Mucosa of descending colon (tissue), 3 donors: Measurements from ENCODE around the gene BDKRB2. TPM values are rescaled to one million over a fixed set of nuclear protein-coding genes. Genes with fewer than 3 reads are reported as not detected.
A peak's percentile ranks its signal among the peaks of the same experiment; 100 is the strongest.

ENCODE experiments used
- ATAC-seq: fragments of 200-7000 bp; cut with Tn5 transposase; one replicate; pipeline ENCODE4 v1.9.1; 2020; ENCODE audit warnings: mild to moderate bottlenecking, moderate library complexity
- DNase-seq, 3 donors: peaks; one replicate each; pipeline ENCODE4 v3.0.0-alpha.2; 2020
- H3K36me3 ChIP-seq: fragments of 200-600 bp; one replicate; pipeline ENCODE4 v1.8.0; 2021; ENCODE audit warnings: low read depth, mild to moderate bottlenecking
- H3K4me1 ChIP-seq: fragments of 200-600 bp; one replicate; pipeline ENCODE4 v1.8.0; 2021; ENCODE audit warnings: low read depth, mild to moderate bottlenecking
- H3K4me3 ChIP-seq: fragments of 200-600 bp; one replicate; pipeline ENCODE4 v1.8.0; 2021; ENCODE audit warnings: mild to moderate bottlenecking
- H3K9me3 ChIP-seq: fragments of 200-600 bp; one replicate; pipeline ENCODE4 v1.8.0; 2021; ENCODE audit warnings: mild to moderate bottlenecking
- intact Hi-C, 2 donors: fragments of 100-400 bp; cut with DNase I in 1 of 2; cut with micrococcal nuclease in 1 of 2; formaldehyde crosslinking; loops; one replicate each; pipeline versions ENCODE4 v1.11.0 to v1.11.1; 2022; cut with DNase I, micrococcal nuclease
- long read RNA-seq, 2 donors: library from polyadenylated mRNA; unstranded; transcript quantifications; one replicate each; pipeline ENCODE4 v2.0.0, GENCODE V29; 2019 to 2021
- total RNA-seq, 3 donors: library from RNA; stranded (reverse); fragmentation: NEBNext Ultra II Directional in 2 of 3; extraction: Animal tissue kit (Norgen Biotek cat#: 25700) in 2 of 3; gene quantifications; one replicate each; pipeline versions ENCODE4 v1.2.1 to v1.2.4, GENCODE V29; 2021 to 2023
- TF ChIP-seq, protein P1 (sequence below): fragments of 200-600 bp; IDR thresholded peaks from one replicate; pipeline ENCODE4 v1.8.0; 2022; ENCODE audit warnings: antibody characterized with exemption, mild to moderate bottlenecking
- donor health status: DM: no; HTN: no; CAD: no; lungs with moderate emphysema.
- donor health status: DM: no; HTN: no; CAD: no.
- donor health status: DM: no; HTN: yes; CAD: no.

The BDKRB2 gene
- total RNA-seq = 10 to 100 TPM; 18.7 to 38.6 (median 25.4) TPM
- long read RNA-seq, donor 1, full-length matches to known transcripts = 23 of 44 reads
- long read RNA-seq, donor 1, partial matches to known transcripts = 11 of 44 reads
- long read RNA-seq, donor 1, other reads (novel, unspliced or antisense) = 10 of 44 reads
- long read RNA-seq, donor 2, full-length matches to known transcripts = 6 of 7 reads
- long read RNA-seq, donor 2, partial matches to known transcripts = 0 of 7 reads
- long read RNA-seq, donor 2, other reads (novel, unspliced or antisense) = 1 of 7 reads

DNA sequence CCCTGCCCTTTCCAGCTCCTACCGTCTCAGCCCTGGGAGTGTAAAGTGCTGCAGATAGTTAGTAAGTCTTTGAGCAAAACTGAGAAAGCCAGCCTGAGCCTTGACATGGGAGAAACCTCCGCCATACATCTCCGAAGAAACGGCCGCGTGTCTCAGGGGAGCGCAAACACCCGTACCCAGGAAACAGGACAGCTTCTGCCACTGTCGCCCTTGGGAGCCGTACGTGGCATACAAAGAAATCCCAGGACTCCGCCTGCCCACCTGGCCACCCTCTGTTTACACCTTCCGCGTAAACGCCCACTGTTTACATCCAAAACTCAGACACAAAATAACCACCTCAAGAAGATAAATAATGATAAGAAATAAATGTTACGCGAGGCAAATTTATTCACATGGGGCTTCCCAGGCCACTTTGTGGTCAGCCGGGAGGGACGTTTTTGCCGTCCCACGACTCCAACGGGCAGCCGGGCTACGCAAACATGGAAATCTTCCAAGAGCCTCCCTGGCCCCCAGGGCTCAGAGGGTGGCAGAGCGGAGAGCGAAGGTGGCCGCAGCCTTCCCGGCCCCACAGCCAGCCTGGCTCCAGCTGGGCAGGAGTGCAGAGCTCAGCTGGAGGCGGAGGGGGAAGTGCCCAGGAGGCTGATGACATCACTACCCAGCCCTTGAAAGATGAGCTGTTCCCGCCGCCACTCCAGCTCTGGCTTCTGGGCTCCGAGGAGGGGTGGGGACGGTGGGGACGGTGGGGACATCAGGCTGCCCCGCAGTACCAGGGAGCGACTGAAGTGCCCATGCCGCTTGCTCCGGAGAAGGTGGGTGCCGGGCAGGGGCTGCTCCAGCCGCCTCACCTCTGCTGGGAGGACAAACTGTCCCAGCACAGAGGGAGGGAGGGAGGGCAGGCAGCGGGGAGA is at the start of gene BDKRB2:
TSS of gene BDKRB2 (plus strand) at position 689 of the 908 bp plus-strand sequence. CDS start 32,269 bp downstream, outside the sequence.
- intact Hi-C loops = no loop called here
- H3K36me3 ChIP-seq = no peaks in the 10 kb centered on the region
- peak; percentile 93 for ATAC-seq
- peaks cover 11% of the 10 kb centered on the region for H3K4me1 ChIP-seq
- TF ChIP-seq, protein P1, sequence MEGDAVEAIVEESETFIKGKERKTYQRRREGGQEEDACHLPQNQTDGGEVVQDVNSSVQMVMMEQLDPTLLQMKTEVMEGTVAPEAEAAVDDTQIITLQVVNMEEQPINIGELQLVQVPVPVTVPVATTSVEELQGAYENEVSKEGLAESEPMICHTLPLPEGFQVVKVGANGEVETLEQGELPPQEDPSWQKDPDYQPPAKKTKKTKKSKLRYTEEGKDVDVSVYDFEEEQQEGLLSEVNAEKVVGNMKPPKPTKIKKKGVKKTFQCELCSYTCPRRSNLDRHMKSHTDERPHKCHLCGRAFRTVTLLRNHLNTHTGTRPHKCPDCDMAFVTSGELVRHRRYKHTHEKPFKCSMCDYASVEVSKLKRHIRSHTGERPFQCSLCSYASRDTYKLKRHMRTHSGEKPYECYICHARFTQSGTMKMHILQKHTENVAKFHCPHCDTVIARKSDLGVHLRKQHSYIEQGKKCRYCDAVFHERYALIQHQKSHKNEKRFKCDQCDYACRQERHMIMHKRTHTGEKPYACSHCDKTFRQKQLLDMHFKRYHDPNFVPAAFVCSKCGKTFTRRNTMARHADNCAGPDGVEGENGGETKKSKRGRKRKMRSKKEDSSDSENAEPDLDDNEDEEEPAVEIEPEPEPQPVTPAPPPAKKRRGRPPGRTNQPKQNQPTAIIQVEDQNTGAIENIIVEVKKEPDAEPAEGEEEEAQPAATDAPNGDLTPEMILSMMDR = no peak
- DNase-seq = peak; percentile 82 to 85 (median 85)
- no peaks in the 10 kb centered on the region for H3K9me3 ChIP-seq
- H3K4me3 ChIP-seq = peak within 1 kb of the TSS; percentile 21

DNA sequence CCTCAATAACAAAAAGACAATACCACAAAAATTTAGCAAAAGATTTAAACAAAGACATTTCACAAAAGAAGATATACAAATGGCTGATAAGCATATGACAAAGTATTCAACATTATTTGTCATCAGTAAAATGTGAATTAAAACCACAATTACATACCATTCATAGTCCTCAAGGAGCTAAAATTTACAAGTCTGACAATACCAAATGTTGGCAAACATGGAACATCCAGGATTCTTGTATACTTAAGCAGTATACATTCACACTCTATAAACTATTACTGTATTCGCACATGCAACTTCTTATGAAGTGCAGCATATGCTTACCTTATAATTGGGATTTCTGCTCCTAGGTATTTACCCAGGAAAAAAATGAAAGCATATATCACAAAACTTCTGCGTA is 49.7 kb upstream of the BDKRB2 start:
- DNase-seq (no peak), ATAC-seq (no peak)
- intact Hi-C loops = no loop called here
- Histone ChIP-seq H3K9me3 (no peaks in the 10 kb centered on the region), H3K4me3 (no peak overlapping the region), H3K36me3 (no peaks in the 10 kb centered on the region), H3K4me1 (peaks cover under 1% of the 10 kb centered on the region)
- TF ChIP-seq, protein P1 = no peak

DNA sequence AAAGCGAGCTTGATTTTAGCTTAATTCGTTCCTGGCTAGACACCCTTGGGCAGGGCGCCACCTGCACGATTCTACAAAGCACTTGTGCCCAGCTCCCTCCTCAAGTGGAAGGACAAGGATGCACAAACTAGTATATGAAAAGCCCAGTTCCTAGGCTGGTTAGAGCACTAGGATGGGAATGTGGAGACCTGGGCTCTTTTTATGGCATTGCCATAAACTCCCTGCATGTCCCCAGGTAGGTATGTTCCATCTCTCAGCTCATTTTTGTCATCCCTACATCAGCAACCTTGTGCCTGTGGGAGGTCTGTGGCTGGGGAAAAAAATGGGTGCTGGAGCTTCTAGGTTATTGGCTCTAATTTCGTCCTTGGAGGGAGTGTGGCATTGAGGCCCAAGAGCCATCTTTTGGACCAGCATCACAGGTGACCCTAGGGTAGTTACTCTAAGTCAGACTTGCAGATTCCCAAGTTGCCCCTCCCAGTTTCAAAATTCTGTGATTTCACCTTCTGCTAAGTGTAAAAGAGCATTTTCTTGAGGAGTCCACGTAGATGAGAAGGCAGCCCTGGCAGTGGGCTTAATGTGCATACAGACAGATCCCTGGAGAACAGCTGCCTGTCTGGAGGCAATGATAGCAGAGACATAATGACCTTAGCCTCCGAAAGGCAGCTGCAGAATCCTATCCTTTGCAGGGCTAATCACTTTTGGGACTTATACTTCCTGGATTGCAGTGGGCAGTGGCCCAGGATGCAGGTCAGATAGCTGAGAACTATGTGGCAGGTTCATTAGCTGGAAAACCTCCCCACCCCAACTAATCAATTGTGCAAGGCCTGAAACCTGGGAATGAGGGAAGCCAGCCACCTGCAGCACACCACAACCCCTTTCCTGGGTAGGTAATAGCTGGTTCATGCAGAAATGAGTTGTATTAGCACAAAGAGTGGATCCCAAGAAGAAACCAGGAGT is 47.6 kb upstream of the BDKRB2 start:
- DNase-seq (no peak), ATAC-seq (no peak)
- TF ChIP-seq, protein P1 = no peak
- Histone ChIP-seq H3K4me1 (peaks cover 9% of the 10 kb centered on the region), H3K36me3 (no peaks in the 10 kb centered on the region), H3K9me3 (no peaks in the 10 kb centered on the region), H3K4me3 (no peak overlapping the region)
- intact Hi-C loops = no loop called here

DNA sequence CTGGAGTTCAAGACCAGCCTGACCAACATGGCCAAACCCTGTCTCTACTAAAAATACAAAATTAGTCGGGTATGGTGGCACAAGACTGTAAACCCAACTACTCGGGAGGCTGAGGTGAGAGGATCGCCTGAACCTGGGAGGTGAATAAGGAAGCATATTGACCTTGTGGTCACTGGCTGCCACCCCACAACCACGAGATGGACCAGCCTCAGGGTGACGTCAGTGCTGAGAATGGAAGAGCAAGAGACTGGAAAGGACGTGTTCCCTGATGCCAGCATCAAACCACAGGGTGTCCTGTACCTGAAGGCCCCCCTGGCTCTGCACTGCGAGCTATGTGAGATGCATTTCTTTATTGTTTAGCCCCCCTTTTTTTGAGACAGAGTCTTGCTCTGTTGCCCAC is 45.9 kb upstream of the BDKRB2 start:
- ATAC-seq = no peak
- TF ChIP-seq, protein P1 = no peak
- intact Hi-C loops = no loop called here

More for the DNA sequence above, 45.9 kb upstream of the BDKRB2 start:
- Histone ChIP-seq H3K9me3 (no peaks in the 10 kb centered on the region), H3K4me1 (peaks cover 9% of the 10 kb centered on the region), H3K4me3 (no peak overlapping the region), H3K36me3 (no peaks in the 10 kb centered on the region)
- DNase-seq = no peak
